ENCODE data around the gene ORM2. TPM values are rescaled to one million over a fixed set of nuclear protein-coding genes. Genes with fewer than 3 reads are reported as not detected.
"Not testable (repeated sequence)": the region's sequence is repeated elsewhere in the genome, so short reads cannot be mapped to it uniquely, and the experiment has no call there.

ORM2 gene
- total RNA-seq, 2 experiments from 2014 or later: not detected

GRCh38 chr9:114328937-114329624, 588 bp upstream of the ORM2 start:
- CTCF ChIA-PET; H3K27me3 Mint-ChIP-seq (ENCODE audit: low read depth); POLR2A ChIA-PET; ATAC-seq; H3K9me3 Mint-ChIP-seq (ENCODE audit: insufficient read depth); H3K4me3 Mint-ChIP-seq; H3K27ac Mint-ChIP-seq; H3K36me3 Mint-ChIP-seq (ENCODE audit: low read depth); DNase-seq; H3K4me1 Mint-ChIP-seq (ENCODE audit: low read depth): not testable (repeated sequence)

- POLR2A ChIA-PET: no interaction called here
- Mint-ChIP-seq H3K27ac (peak overlapping the region; percentile 42), H3K9me3 (ENCODE audit: insufficient read depth) (no peaks in the 10 kb centered on the region), H3K4me3 (no peak overlapping the region), H3K36me3 (ENCODE audit: low read depth) (peaks cover 12% of the 10 kb centered on the region), H3K4me1 (ENCODE audit: low read depth) (peaks cover 2% of the 10 kb centered on the region), H3K27me3 (ENCODE audit: low read depth) (no peaks in the 10 kb centered on the region)
- CTCF ChIA-PET: no interaction called here
- DNase-seq: no peak
- ATAC-seq: no peak
Observed at GRCh38 chr9:114330636-114331035, 967 bp downstream of the ORM2 start.

GRCh38 chr9:114331229-114332195, 1.8 kb downstream of the ORM2 start:
- CTCF ChIA-PET: not testable (repeated sequence)
- POLR2A ChIA-PET: interaction anchor here (0.9 kb wide), 1 partner anchor 11 kb away, joined by 3 read pairs; no protein-coding TSS in a partner anchor

GRCh38 chr9:114332474-114333040, 2.9 kb downstream of the ORM2 start:
- Mint-ChIP-seq H3K27ac (peak overlapping the region; percentile 61), H3K4me3 (peak overlapping the region; percentile 15), H3K36me3 (ENCODE audit: low read depth) (peaks cover 30% of the 10 kb centered on the region)
- DNase-seq; H3K4me1 Mint-ChIP-seq (ENCODE audit: low read depth); H3K27me3 Mint-ChIP-seq (ENCODE audit: low read depth); ATAC-seq; CTCF ChIA-PET; H3K9me3 Mint-ChIP-seq (ENCODE audit: insufficient read depth): not testable (repeated sequence)
- POLR2A ChIA-PET: interaction anchor here (0.6 to 0.9 kb wide), 2 partner anchors 9 to 321 kb away, joined by 3 to 4 read pairs; no protein-coding TSS in a partner anchor

More at GRCh38 chr9:114331229-114332195, 1.8 kb downstream of the ORM2 start:
- Mint-ChIP-seq H3K36me3 (ENCODE audit: low read depth) (peaks cover 21% of the 10 kb centered on the region), H3K4me3 (peak overlapping the region; percentile 22), H3K27ac (peak overlapping the region; percentile 72)
- H3K4me1 Mint-ChIP-seq (ENCODE audit: low read depth); H3K27me3 Mint-ChIP-seq (ENCODE audit: low read depth); DNase-seq; H3K9me3 Mint-ChIP-seq (ENCODE audit: insufficient read depth): not testable (repeated sequence)
- peak; percentile 12 for ATAC-seq

- H3K27ac Mint-ChIP-seq; H3K9me3 Mint-ChIP-seq (ENCODE audit: insufficient read depth); ATAC-seq; DNase-seq; H3K27me3 Mint-ChIP-seq (ENCODE audit: low read depth); POLR2A ChIA-PET; H3K4me3 Mint-ChIP-seq; CTCF ChIA-PET; H3K4me1 Mint-ChIP-seq (ENCODE audit: low read depth): not testable (repeated sequence)
- peaks cover 40% of the 10 kb centered on the region for H3K36me3 Mint-ChIP-seq (ENCODE audit: low read depth)
Observed at GRCh38 chr9:114333718-114334117, 4.0 kb downstream of the ORM2 start.

GRCh38 chr9:114334490-114334889, 4.8 kb downstream of the ORM2 start:
- Mint-ChIP-seq H3K9me3 (ENCODE audit: insufficient read depth) (no peaks in the 10 kb centered on the region), H3K27me3 (ENCODE audit: low read depth) (no peaks in the 10 kb centered on the region), H3K4me3 (no peak overlapping the region), H3K27ac (peak overlapping the region; percentile 40), H3K4me1 (ENCODE audit: low read depth) (peaks cover 10% of the 10 kb centered on the region), H3K36me3 (ENCODE audit: low read depth) (peaks cover 48% of the 10 kb centered on the region)
- DNase-seq (no peak), ATAC-seq (no peak)
- POLR2A ChIA-PET: no interaction called here
- CTCF ChIA-PET: no interaction called here

- ChIA-PET POLR2A (no interaction called here), CTCF (no interaction called here)
- ATAC-seq (no peak), DNase-seq (no peak)
- Mint-ChIP-seq H3K4me1 (ENCODE audit: low read depth) (peaks cover 19% of the 10 kb centered on the region), H3K36me3 (ENCODE audit: low read depth) (peaks cover 59% of the 10 kb centered on the region), H3K4me3 (no peak overlapping the region), H3K27ac (no peak overlapping the region), H3K9me3 (ENCODE audit: insufficient read depth) (no peaks in the 10 kb centered on the region), H3K27me3 (ENCODE audit: low read depth) (no peaks in the 10 kb centered on the region)
Observed at GRCh38 chr9:114335745-114336144, 6.1 kb downstream of the ORM2 start.

- no peak overlapping the region for H3K27ac Mint-ChIP-seq
- H3K4me3 Mint-ChIP-seq: no peak overlapping the region
- peaks cover 20% of the 10 kb centered on the region for H3K4me1 Mint-ChIP-seq (ENCODE audit: low read depth)
- POLR2A ChIA-PET: no interaction called here
- DNase-seq (no peak), ATAC-seq (no peak)
- H3K27me3 Mint-ChIP-seq (ENCODE audit: low read depth): no peaks in the 10 kb centered on the region
- H3K9me3 Mint-ChIP-seq (ENCODE audit: insufficient read depth): no peaks in the 10 kb centered on the region
- peaks cover 62% of the 10 kb centered on the region for H3K36me3 Mint-ChIP-seq (ENCODE audit: low read depth)
- CTCF ChIA-PET: interaction anchor here (1.0 to 1.1 kb wide), 2 partner anchors 14 to 70 kb away, joined by 3 read pairs; no protein-coding TSS in a partner anchor
Observed at GRCh38 chr9:114336157-114336556, 6.5 kb downstream of the ORM2 start.

- ATAC-seq (no peak), DNase-seq (no peak)
- Mint-ChIP-seq H3K4me3 (no peak overlapping the region), H3K27me3 (ENCODE audit: low read depth) (no peaks in the 10 kb centered on the region), H3K9me3 (ENCODE audit: insufficient read depth) (no peaks in the 10 kb centered on the region), H3K4me1 (ENCODE audit: low read depth) (peaks cover 25% of the 10 kb centered on the region), H3K36me3 (ENCODE audit: low read depth) (peaks cover 69% of the 10 kb centered on the region), H3K27ac (no peak overlapping the region)
- CTCF ChIA-PET: interaction anchor here (1.0 to 5.7 kb wide), 3 partner anchors 13 to 69 kb away, joined by 3 to 46 read pairs (median 3); partner anchors contain the start of gene AKNA
- POLR2A ChIA-PET: no interaction called here
Observed at GRCh38 chr9:114336699-114337395, 7.2 kb downstream of the ORM2 start.

GRCh38 chr9:114338187-114338586, 8.5 kb downstream of the ORM2 start:
- Mint-ChIP-seq H3K36me3 (ENCODE audit: low read depth) (peaks cover 78% of the 10 kb centered on the region), H3K4me1 (ENCODE audit: low read depth) (peaks cover 33% of the 10 kb centered on the region), H3K27me3 (ENCODE audit: low read depth) (no peaks in the 10 kb centered on the region), H3K9me3 (ENCODE audit: insufficient read depth) (no peaks in the 10 kb centered on the region), H3K27ac (no peak overlapping the region), H3K4me3 (no peak overlapping the region)
- ChIA-PET CTCF (interaction anchor here (0.6 to 5.7 kb wide), 9 partner anchors 9 to 315 kb away, joined by 3 to 46 read pairs (median 4); partner anchors contain the start of gene AKNA), POLR2A (interaction anchor here (0.8 kb wide), 1 partner anchor 50 kb away, joined by 3 read pairs; the partner anchor contains the start of gene AKNA)
- DNase-seq (no peak), ATAC-seq (no peak)

Measured in activated CD8-positive, alpha-beta T cell treated with anti-CD3 and anti-CD28 coated beads, Interleukin-2, amount 10 ng/mL, durations not matched to agents 7 days and 5 days (primary cell).